Neuron (in vitro differentiated cells): ENCODE data around the gene ABHD1.
A peak's percentile ranks its signal among the peaks of the same experiment; 100 is the strongest.
"Not testable (repeated sequence)": the region's sequence is repeated elsewhere in the genome, so short reads cannot be mapped to it uniquely, and the experiment has no call there.

ENCODE experiments used
- H2AFZ ChIP-seq: one replicate; pipeline ENCODE4 v1.6.1; 2013; ENCODE audit warnings: low read depth, mild to moderate bottlenecking, inconsistent platforms, low read length, moderate library complexity
- H3K27me3 ChIP-seq: one replicate; pipeline ENCODE4 v1.6.1; 2013; ENCODE audit warnings: low read length; ENCODE audit not compliant: insufficient read depth
- H3K36me3 ChIP-seq: one replicate; pipeline ENCODE4 v1.6.1; 2013; ENCODE audit warnings: low read length; ENCODE audit not compliant: insufficient read depth
- H3K4me1 ChIP-seq: one replicate; pipeline ENCODE4 v1.6.1; 2013; ENCODE audit warnings: low read length; ENCODE audit not compliant: insufficient read depth
- H3K4me3 ChIP-seq: 2 replicates; pipeline ENCODE4 v1.5.1; 2013; ENCODE audit warnings: mild to moderate bottlenecking, low read length, moderate library complexity
- H3K9me3 ChIP-seq: one replicate; pipeline ENCODE4 v1.6.1; 2013; ENCODE audit warnings: low read length

The ABHD1 gene

DNA sequence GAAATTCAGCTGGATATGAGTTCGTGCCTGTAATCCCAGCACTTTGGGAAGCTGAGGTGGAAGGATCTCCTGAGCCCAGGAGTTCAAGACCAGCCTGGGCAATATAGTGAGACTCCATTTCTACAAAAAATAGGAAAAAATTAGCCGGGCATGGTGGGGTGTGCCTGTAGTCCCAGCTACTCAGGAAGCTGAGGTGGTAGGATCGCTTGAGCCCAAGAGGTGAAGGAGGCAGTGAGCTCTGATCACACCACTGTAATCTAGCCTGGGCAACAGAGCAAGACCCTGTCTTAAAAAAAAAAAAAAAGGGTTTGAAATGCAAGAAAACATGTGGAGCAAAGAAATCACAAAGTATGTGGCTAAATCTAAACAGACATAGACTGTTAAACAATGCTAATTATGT lies 14.5 kb upstream of the ABHD1 start:
- Histone ChIP-seq H3K36me3 (no peaks in the 10 kb centered on the region), H3K4me3 (no peak overlapping the region), H2AFZ (no peak overlapping the region), H3K9me3 (no peaks in the 10 kb centered on the region), H3K27me3 (peaks cover 15% of the 10 kb centered on the region), H3K4me1 (no peaks in the 10 kb centered on the region)

DNA sequence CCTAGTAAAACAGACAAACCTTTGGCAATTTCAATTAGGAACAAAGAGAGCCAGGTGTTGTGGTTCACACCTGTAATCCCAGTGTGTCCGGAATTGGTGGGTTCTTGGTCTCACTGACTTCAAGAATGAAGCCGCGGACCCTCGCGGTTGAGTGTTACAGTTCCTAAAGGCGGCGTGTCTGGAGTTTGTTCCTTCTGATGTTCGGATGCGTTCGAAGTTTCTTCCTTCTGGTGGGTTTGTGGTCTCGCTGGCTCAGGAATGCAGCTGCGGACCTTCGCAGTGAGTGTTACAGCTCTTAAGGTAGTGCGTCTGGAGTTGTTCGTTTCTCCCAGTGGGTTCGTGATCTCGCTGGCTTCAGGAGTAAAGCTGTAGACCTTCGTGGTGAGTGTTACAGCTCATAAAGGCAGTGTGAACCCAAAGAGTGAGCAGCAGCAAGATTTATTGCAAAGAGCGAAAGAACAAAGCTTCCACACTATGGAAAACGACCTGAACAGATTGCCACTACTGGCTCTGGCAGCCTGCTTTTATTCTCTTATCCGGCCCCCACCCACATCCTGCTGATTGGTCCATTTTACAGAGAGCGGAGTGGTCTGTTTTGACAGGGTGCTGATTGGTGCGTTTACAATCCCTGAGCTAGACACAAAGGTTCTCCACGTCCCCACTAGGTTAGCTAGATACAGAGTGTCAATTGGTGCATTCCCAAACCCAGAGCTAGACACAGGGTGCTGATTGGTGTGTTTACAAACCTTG lies 12.8 kb upstream of the ABHD1 start:
- H3K36me3 ChIP-seq, H3K4me1 ChIP-seq, H3K4me3 ChIP-seq, H3K9me3 ChIP-seq, H2AFZ ChIP-seq: not testable (repeated sequence)
- H3K27me3 ChIP-seq, result peaks cover 19% of the 10 kb centered on the region

DNA sequence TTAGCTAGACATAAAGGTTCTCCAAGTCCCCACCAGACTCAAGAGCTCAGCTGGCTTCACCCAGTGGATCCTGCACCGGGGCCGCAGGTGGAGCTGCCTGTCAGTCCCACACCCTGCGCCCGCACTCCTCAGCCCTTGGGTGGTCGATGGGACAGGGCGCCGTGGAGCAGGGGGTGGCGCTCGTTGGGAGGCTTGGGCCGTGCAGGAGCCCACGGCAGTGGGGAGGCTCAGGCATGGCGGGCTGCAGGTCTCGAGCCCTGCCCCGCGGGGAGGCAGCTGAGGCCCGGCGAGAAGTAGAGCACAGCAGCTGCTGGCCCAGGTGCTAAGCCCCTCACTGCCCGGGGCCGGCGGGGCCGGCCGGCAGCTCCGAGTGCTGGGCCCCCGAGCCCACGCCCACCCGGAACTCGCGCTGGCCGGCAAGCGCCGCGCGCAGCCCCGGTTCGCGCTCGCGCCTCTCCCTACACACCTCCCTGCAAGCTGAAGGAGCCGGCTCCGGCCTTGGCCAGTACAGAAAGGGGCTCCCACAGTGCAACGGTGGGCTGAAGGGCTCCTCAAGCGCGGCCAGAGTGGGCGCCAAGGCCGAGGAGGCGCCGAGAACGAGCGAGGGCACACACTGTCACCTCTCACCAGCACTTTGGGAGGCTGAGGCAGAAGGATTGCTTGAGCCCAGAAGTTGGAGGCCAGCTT lies 12.1 kb upstream of the ABHD1 start:
- not testable (repeated sequence) for H3K4me1 ChIP-seq, H3K9me3 ChIP-seq, H3K4me3 ChIP-seq, H2AFZ ChIP-seq, H3K36me3 ChIP-seq
- peaks cover 19% of the 10 kb centered on the region for H3K27me3 ChIP-seq

GRCh38 chr2:27115519-27115918 lies 8.1 kb upstream of the ABHD1 start:
- H2AFZ ChIP-seq, result no peak overlapping the region
- no peak overlapping the region for H3K4me3 ChIP-seq
- H3K27me3 ChIP-seq, result peaks cover 44% of the 10 kb centered on the region
- no peaks in the 10 kb centered on the region for H3K36me3 ChIP-seq
- peaks cover 6% of the 10 kb centered on the region for H3K4me1 ChIP-seq
- no peaks in the 10 kb centered on the region for H3K9me3 ChIP-seq

- H3K27me3 ChIP-seq, result peaks cover 66% of the 10 kb centered on the region
Observed at GRCh38 chr2:27117995-27118524, 5.6 kb upstream of the ABHD1 start.

GRCh38 chr2:27118525-27119329 lies 4.9 kb upstream of the ABHD1 start, which contains the start of gene CGREF1:
TSS of gene CGREF1 (minus strand) at chr2:27119128. CDS start at chr2:27104366, 14,762 bp downstream.
- peak within 1 kb of the TSS; percentile 62 for H2AFZ ChIP-seq
- H3K4me1 ChIP-seq, result peaks cover 6% of the 10 kb centered on the region
- no peaks in the 10 kb centered on the region for H3K9me3 ChIP-seq
- H3K27me3 ChIP-seq, result peaks cover 65% of the 10 kb centered on the region
- H3K4me3 ChIP-seq, result peak within 1 kb of the TSS; percentile 6
- H3K36me3 ChIP-seq, result no peaks in the 10 kb centered on the region

More at GRCh38 chr2:27117995-27118524, 5.6 kb upstream of the ABHD1 start:
- peak overlapping the region; percentile 6 for H3K4me3 ChIP-seq
- H3K36me3 ChIP-seq, result no peaks in the 10 kb centered on the region
- H3K4me1 ChIP-seq, result peaks cover 6% of the 10 kb centered on the region
- peak overlapping the region; percentile 62 for H2AFZ ChIP-seq
- H3K9me3 ChIP-seq, result no peaks in the 10 kb centered on the region

GRCh38 chr2:27119330-27119670 lies 4.3 kb upstream of the ABHD1 start:
- Histone ChIP-seq H3K27me3 (peaks cover 68% of the 10 kb centered on the region), H3K4me3 (peak overlapping the region; percentile 6)
- H3K4me1 ChIP-seq, H3K36me3 ChIP-seq, H3K9me3 ChIP-seq, H2AFZ ChIP-seq: not testable (repeated sequence)

GRCh38 chr2:27121906-27122305 lies 1.7 kb upstream of the ABHD1 start:
- no peaks in the 10 kb centered on the region for H3K36me3 ChIP-seq
- H3K4me3 ChIP-seq, result no peak overlapping the region
- no peaks in the 10 kb centered on the region for H3K9me3 ChIP-seq
- no peak overlapping the region for H2AFZ ChIP-seq
- H3K27me3 ChIP-seq, result peaks cover 60% of the 10 kb centered on the region
- peaks cover 6% of the 10 kb centered on the region for H3K4me1 ChIP-seq

- Histone ChIP-seq H3K4me3 (no peak overlapping the region), H3K4me1 (peaks cover 6% of the 10 kb centered on the region), H3K36me3 (no peaks in the 10 kb centered on the region), H2AFZ (peak overlapping the region; percentile 58), H3K27me3 (peaks cover 56% of the 10 kb centered on the region), H3K9me3 (no peaks in the 10 kb centered on the region)
Observed at GRCh38 chr2:27122791-27123190, 824 bp upstream of the ABHD1 start.

GRCh38 chr2:27125104-27125503 lies 1.5 kb downstream of the ABHD1 start:
- Histone ChIP-seq H2AFZ (no peak overlapping the region), H3K36me3 (peaks cover 9% of the 10 kb centered on the region), H3K4me3 (no peak overlapping the region), H3K9me3 (no peaks in the 10 kb centered on the region), H3K27me3 (peaks cover 38% of the 10 kb centered on the region), H3K4me1 (no peaks in the 10 kb centered on the region)

GRCh38 chr2:27126252-27126710 lies 2.7 kb downstream of the ABHD1 start:
- H2AFZ ChIP-seq, result no peak overlapping the region
- peaks cover 27% of the 10 kb centered on the region for H3K27me3 ChIP-seq
- no peaks in the 10 kb centered on the region for H3K9me3 ChIP-seq
- no peak overlapping the region for H3K4me3 ChIP-seq
- H3K36me3 ChIP-seq, result peaks cover 17% of the 10 kb centered on the region
- H3K4me1 ChIP-seq, result no peaks in the 10 kb centered on the region

- H3K4me3 ChIP-seq, result no peak overlapping the region
- H2AFZ ChIP-seq, result no peak overlapping the region
- peaks cover 9% of the 10 kb centered on the region for H3K27me3 ChIP-seq
- H3K9me3 ChIP-seq, result no peaks in the 10 kb centered on the region
- H3K36me3 ChIP-seq, result peaks cover 32% of the 10 kb centered on the region
- H3K4me1 ChIP-seq, result no peaks in the 10 kb centered on the region
Observed at GRCh38 chr2:27127883-27128667, 4.5 kb downstream of the ABHD1 start.
